AG09319 (cell line): ENCODE results near the gene TAAR9.

Source experiments
- DNase-seq: peaks from one replicate; pipeline ENCODE4 v3.0.0-alpha.2; 2010; ENCODE audit warnings: low read depth; ENCODE audit errors: extremely low read depth
- TF ChIP-seq, protein P1 (sequence below): IDR thresholded peaks from 2 replicates; pipeline ENCODE4 v1.5.1; 2011; ENCODE audit warnings: low read depth, mild to moderate bottlenecking, inconsistent platforms, low read length, moderate library complexity

TAAR9 gene

DNA sequence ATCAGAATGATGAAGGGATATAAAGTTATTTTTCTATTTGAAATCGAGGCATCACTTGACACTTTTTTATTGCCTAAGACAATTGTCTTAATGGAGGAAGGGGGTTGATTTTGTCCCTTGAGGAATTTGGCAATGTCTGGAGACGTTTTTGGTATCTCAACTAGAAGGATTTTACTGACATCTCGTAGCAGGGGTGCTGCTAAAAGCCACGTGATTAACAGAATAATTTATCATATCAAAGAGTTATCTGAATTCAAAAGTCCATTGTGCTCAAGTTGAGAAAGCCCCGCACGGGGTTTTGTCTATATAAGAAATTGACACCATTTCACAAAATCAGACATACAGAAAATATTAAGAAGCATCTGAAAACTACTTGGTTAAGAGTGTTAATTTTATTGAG lies 30.5 kb downstream of the TAAR9 start:
- TF ChIP-seq, protein P1, sequence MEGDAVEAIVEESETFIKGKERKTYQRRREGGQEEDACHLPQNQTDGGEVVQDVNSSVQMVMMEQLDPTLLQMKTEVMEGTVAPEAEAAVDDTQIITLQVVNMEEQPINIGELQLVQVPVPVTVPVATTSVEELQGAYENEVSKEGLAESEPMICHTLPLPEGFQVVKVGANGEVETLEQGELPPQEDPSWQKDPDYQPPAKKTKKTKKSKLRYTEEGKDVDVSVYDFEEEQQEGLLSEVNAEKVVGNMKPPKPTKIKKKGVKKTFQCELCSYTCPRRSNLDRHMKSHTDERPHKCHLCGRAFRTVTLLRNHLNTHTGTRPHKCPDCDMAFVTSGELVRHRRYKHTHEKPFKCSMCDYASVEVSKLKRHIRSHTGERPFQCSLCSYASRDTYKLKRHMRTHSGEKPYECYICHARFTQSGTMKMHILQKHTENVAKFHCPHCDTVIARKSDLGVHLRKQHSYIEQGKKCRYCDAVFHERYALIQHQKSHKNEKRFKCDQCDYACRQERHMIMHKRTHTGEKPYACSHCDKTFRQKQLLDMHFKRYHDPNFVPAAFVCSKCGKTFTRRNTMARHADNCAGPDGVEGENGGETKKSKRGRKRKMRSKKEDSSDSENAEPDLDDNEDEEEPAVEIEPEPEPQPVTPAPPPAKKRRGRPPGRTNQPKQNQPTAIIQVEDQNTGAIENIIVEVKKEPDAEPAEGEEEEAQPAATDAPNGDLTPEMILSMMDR, result no peak
- no peak for DNase-seq

DNA sequence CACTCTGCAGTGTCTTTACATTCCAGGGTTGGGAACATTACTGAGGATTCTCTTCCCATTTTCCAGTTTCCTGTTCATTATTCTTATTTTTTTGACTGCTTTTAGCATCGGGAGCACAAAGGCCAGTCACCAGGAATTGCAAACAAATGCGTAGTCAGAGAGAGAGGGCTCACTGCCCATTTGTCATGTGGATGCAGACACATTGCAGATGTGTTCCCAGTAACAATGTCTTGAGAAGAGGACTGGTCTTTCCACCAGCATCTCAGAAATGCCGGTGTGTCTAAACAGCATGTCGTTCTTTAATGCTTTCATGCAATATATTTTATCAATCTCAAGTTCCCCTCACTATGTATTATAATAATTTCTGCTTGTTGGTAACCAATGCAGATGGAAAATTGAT lies 31.1 kb downstream of the TAAR9 start:
- TF ChIP-seq, protein P1, result no peak
- no peak for DNase-seq

DNA sequence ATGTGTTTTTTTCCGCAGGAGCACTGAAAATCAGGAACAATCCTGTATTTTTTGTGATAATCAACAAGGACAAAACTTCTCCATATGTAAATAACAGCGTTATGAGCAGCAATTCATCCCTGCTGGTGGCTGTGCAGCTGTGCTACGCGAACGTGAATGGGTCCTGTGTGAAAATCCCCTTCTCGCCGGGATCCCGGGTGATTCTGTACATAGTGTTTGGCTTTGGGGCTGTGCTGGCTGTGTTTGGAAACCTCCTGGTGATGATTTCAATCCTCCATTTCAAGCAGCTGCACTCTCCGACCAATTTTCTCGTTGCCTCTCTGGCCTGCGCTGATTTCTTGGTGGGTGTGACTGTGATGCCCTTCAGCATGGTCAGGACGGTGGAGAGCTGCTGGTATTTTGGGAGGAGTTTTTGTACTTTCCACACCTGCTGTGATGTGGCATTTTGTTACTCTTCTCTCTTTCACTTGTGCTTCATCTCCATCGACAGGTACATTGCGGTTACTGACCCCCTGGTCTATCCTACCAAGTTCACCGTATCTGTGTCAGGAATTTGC lies 32.2 kb downstream of the TAAR9 start, which contains the start of gene TAAR6:
Gene TAAR6, plus strand, starts transcription at position 102 of the 557 bp plus-strand sequence. Its CDS starts 0 bp downstream, at position 102.
- DNase-seq, result no peak
- TF ChIP-seq, protein P1, result no peak

GRCh38 chr6:132571774-132572173 lies 33.7 kb downstream of the TAAR9 start:
- DNase-seq, result no peak
- TF ChIP-seq, protein P1, result no peak

- TF ChIP-seq, protein P1, result no peak
- no peak for DNase-seq
Measured at GRCh38 chr6:132584698-132585097, 46.6 kb downstream of the TAAR9 start.

- no peak for DNase-seq
Measured at GRCh38 chr6:132587424-132587823, 49.3 kb downstream of the TAAR9 start.

More at GRCh38 chr6:132587424-132587823, 49.3 kb downstream of the TAAR9 start:
- TF ChIP-seq, protein P1, result no peak
